Measurements from ENCODE around the gene CAPN14.

DNA sequence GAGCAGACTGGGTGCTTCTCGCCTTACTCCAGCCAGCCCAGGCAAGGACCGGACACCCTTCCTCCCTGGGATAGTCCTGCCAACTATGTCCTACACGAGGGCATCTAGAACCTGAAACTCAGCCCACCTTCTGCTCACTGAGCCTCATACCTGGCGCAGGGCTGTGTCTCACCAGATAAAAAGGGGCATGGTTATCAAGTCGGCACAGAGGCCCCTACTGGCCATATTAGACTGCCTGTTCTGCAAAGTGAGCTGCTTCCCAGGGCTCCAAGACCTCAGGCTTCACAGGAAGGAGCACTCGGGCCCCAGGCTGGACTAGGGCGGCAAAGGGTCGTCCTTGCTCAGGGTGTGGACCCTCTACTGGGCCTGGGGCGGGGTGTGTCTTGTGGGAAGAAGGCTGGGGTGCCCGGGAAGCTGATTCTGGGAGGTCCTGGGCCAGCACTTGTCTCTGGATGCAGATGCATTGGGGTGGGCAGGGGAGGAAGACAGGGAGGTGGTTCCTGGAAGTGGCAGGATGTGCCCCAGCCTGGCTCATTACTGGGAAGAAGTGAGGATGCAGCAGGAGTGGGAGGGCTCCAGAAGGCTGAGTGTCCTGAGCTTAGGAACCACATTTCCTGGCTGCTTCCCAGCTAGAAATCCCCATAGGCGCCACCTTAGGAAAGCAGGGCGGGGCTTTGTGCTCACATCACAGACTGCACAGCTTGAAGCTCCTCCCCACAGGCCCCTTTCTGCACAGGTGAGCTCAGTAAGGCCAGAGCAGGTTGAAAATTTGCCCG lies 36.2 kb upstream of the CAPN14 start:
- TF ChIP-seq, protein P1, sequence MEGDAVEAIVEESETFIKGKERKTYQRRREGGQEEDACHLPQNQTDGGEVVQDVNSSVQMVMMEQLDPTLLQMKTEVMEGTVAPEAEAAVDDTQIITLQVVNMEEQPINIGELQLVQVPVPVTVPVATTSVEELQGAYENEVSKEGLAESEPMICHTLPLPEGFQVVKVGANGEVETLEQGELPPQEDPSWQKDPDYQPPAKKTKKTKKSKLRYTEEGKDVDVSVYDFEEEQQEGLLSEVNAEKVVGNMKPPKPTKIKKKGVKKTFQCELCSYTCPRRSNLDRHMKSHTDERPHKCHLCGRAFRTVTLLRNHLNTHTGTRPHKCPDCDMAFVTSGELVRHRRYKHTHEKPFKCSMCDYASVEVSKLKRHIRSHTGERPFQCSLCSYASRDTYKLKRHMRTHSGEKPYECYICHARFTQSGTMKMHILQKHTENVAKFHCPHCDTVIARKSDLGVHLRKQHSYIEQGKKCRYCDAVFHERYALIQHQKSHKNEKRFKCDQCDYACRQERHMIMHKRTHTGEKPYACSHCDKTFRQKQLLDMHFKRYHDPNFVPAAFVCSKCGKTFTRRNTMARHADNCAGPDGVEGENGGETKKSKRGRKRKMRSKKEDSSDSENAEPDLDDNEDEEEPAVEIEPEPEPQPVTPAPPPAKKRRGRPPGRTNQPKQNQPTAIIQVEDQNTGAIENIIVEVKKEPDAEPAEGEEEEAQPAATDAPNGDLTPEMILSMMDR (IDR thresholded peaks at IDR 0.05), result no peak
- TF ChIP-seq ZFX (IDR thresholded peaks at IDR 0.05; ENCODE audit: borderline replicate concordance), result no peak

All from 22Rv1 (cell line).